ENCODE data around the gene ZC3H6. TPM values are rescaled to one million over a fixed set of nuclear protein-coding genes. Genes with fewer than 3 reads are reported as not detected.
"Not testable (repeated sequence)": the region's sequence is repeated elsewhere in the genome, so short reads cannot be mapped to it uniquely, and the experiment has no call there.

The ZC3H6 gene
- total and polyA plus RNA-seq, 5 donors from 2014 or later = 5.1 to 18.7 (median 7.1) TPM

DNA sequence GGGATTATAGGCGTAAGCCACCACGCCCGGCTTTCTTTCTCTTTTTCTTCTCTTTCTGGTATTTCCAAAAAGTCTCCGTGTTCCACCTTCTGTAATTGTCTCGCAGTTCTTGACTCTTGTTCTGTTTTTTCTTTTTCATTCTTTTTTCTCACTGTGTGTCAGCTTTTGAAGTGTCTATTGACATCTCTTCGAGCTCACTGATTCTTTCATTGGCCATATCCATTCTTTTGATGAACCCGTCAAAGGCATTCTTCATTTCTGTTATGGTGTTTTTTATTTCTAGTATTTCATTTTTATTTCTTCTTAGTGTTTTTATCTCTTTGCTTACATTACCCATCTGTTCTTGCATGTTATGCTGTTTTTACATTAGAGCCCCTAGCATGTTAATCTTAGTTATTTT lies 84.7 kb downstream of the ZC3H6 start:
- H3K36me3 Mint-ChIP-seq; H3K27me3 ChIP-seq (ENCODE audit: control insufficient read depth, insufficient read depth, low read length); H3K4me3 ChIP-seq (ENCODE audit: low read depth, low read length); ATAC-seq (ENCODE audit: low read depth in 2 of 2); H3K36me3 ChIP-seq (ENCODE audit: control insufficient read depth, insufficient read depth, low read length); DNase-seq; H3K9me3 ChIP-seq (ENCODE audit: control insufficient read depth in 2 of 2, low read length in 2 of 2); H3K27me3 Mint-ChIP-seq; H3K4me1 ChIP-seq (ENCODE audit: control insufficient read depth, insufficient read depth, low read length, poor library complexity, severe bottlenecking); H3K4me1 Mint-ChIP-seq; H3K27ac ChIP-seq (ENCODE audit: insufficient read depth, low read length, poor library complexity, severe bottlenecking); H3K4me3 Mint-ChIP-seq: not testable (repeated sequence)
- peaks cover 3 to 11% (median 5%) of the 10 kb centered on the region in 7 donors for H3K9me3 Mint-ChIP-seq
- peak overlapping the region in 1 of 3 donors; percentile 45 for H3K27ac Mint-ChIP-seq

Other genes with a start within 250 kb of the ZC3H6 start
- gene TMEM87B, start 220.3 kb upstream of the ZC3H6 start, total RNA-seq = 24.6 TPM
- 10 to 100 TPM in 3 of 4 donors, 1 to 10 TPM in 1; 9.1 to 15.6 (median 11.8) TPM for gene TMEM87B, start 220.3 kb upstream of the ZC3H6 start, polyA plus RNA-seq
- 19.3 TPM for gene FBLN7, start 137.2 kb upstream of the ZC3H6 start, total RNA-seq
- 10 to 100 TPM; 29.9 to 40.2 (median 36.5) TPM for gene FBLN7, start 137.2 kb upstream of the ZC3H6 start, polyA plus RNA-seq
- gene ZC3H8, start 20.6 kb upstream of the ZC3H6 start, total RNA-seq = 16.6 TPM
- 10 to 100 TPM; 11.6 to 15.6 (median 13.3) TPM for gene ZC3H8, start 20.6 kb upstream of the ZC3H6 start, polyA plus RNA-seq
- gene RGPD8, start 158.0 kb downstream of the ZC3H6 start, total RNA-seq = 48.1 TPM
- 1 to 10 TPM; 1.9 to 3.6 (median 2.3) TPM for gene RGPD8, start 158.0 kb downstream of the ZC3H6 start, polyA plus RNA-seq
- gene TTL, start 206.6 kb downstream of the ZC3H6 start, total RNA-seq = 32.5 TPM
- gene TTL, start 206.6 kb downstream of the ZC3H6 start, polyA plus RNA-seq = 1 to 10 TPM; 2.0 to 6.3 (median 5.0) TPM

Measured in CD4-positive, CD25-positive, alpha-beta regulatory T cell (primary cell).